HCT116 (cell line): ENCODE results near the gene CALU. TPM values are rescaled to one million over a fixed set of nuclear protein-coding genes. Genes with fewer than 3 reads are reported as not detected.

Experiments used
- ATAC-seq: fragments of 200-7000 bp; cut with Tn5 transposase; 2 replicates; pipeline ENCODE4 v1.9.1; 2020; ENCODE audit warnings: mild to moderate bottlenecking, moderate library complexity
- BruUV-seq: library from RNA; stranded (reverse); fragments of 400-500 nt; replicated peaks from 2 replicates; lab custom pipeline; 2021; lab: Mats Ljungman, UMichigan
- CTCF ChIA-PET: fragments of 300-600 bp; sonication (Branson Sonifier 250); formaldehyde crosslinking; loops from one replicate; lab custom pipeline; 2021; ENCODE audit warnings: antibody characterized with exemption; lab: Charles Lee
- POLR2A ChIA-PET: fragments of 300-600, 350-600 bp; sonication (Branson Sonifier 250); formaldehyde crosslinking; loops from one replicate; lab custom pipeline; 2021; ENCODE audit warnings: antibody characterized with exemption; lab: Charles Lee
- RAD21 ChIA-PET, 2 experiments: fragments of 300-600 bp; sonication (Branson Sonifier 250); formaldehyde crosslinking; loops; one replicate each; lab custom pipeline; 2023; ENCODE audit warnings: low total read pairs in 2 of 2; ENCODE audit not compliant: uncharacterized antibody in 2 of 2, unreplicated experiment in 2 of 2, low non-redundant PET in 1 of 2; lab: Charles Lee
- DNase-seq: peaks from one replicate; pipeline ENCODE4 v3.0.0-alpha.2; 2010; ENCODE audit warnings: low read depth, low spot score
- H2AFZ ChIP-seq: fragments of 200-600 bp; shearing (Covaris generic), sonication (generic); 2 replicates; pipeline ENCODE4 v1.6.1; 2017; ENCODE audit warnings: low read depth, mixed run types, mixed read lengths, antibody characterized with exemption, low read length; ENCODE audit not compliant: poor library complexity, severe bottlenecking
- H3K27ac ChIP-seq: 2 replicates; pipeline ENCODE4 v1.5.1; 2012; ENCODE audit warnings: low read depth, low read length
- H3K27me3 ChIP-seq: fragments of 200-600 bp; sonication (generic); 2 replicates; pipeline ENCODE4 v1.6.1; 2016; ENCODE audit warnings: mixed run types, low read length, mixed read lengths; ENCODE audit not compliant: insufficient read depth
- H3K36me3 ChIP-seq, 2 experiments: fragments of 200-500 bp in 1 of 2; fragments of 200-600 bp in 1 of 2; sonication (Bioruptor generic) in 1 of 2; sonication (generic) in 1 of 2; 2 replicates each; pipeline versions ENCODE4 v1.5.1 to v1.6.1; 2014 to 2016; ENCODE audit warnings: low read length in 2 of 2, inconsistent platforms in 1 of 2, mixed read lengths in 1 of 2, mixed run types in 1 of 2; ENCODE audit not compliant: insufficient read depth in 2 of 2, control insufficient read depth in 1 of 2
- H3K4me1 ChIP-seq, 2 experiments: fragments of 200-600 bp in 1 of 2; sonication (generic) in 1 of 2; 2 replicates each; pipeline versions ENCODE4 v1.5.1 to v1.6.1; 2012 to 2017; ENCODE audit warnings: low read length in 2 of 2, inconsistent platforms in 1 of 2, mild to moderate bottlenecking in 1 of 2, mixed read lengths in 1 of 2, mixed run types in 1 of 2, moderate library complexity in 1 of 2; ENCODE audit not compliant: insufficient read depth in 2 of 2, control insufficient read depth in 1 of 2
- H3K4me2 ChIP-seq: fragments of 200-600 bp; sonication (generic); 2 replicates; pipeline ENCODE4 v1.6.1; 2017; ENCODE audit warnings: mixed run types, low read length, mixed read lengths
- H3K4me3 ChIP-seq, 2 experiments: fragments of 200-600 bp in 1 of 2; sonication (generic) in 1 of 2; replicated peaks in 1 of 2; 2 replicates each; pipeline ENCODE4 v1.5.1; 2011 to 2016; ENCODE audit warnings: low read length in 2 of 2, control low read depth in 1 of 2, low read depth in 1 of 2, mild to moderate bottlenecking in 1 of 2, mixed read lengths in 1 of 2, mixed run types in 1 of 2
- H3K79me2 ChIP-seq: fragments of 200-600 bp; sonication (generic); 2 replicates; pipeline ENCODE4 v1.6.1; 2017; ENCODE audit warnings: mild to moderate bottlenecking, mixed run types, low read length, moderate library complexity, mixed read lengths; ENCODE audit not compliant: insufficient read depth
- H3K9ac ChIP-seq: fragments of 200-600 bp; sonication (generic); 2 replicates; pipeline ENCODE4 v1.6.1; 2016; ENCODE audit warnings: low read length, mixed read lengths
- H3K9me2 ChIP-seq: fragments of 200-600 bp; sonication (generic), shearing (Covaris generic); 2 replicates; pipeline ENCODE4 v1.6.1; 2017; ENCODE audit warnings: mixed run types, mild to moderate bottlenecking, moderate library complexity; ENCODE audit not compliant: insufficient read depth
- H3K9me3 ChIP-seq, 2 experiments: fragments of 200-500 bp in 1 of 2; fragments of 200-600 bp in 1 of 2; sonication (Bioruptor generic) in 1 of 2; sonication (generic) in 1 of 2; 2 replicates each; pipeline ENCODE4 v1.6.1; 2014 to 2017; ENCODE audit warnings: low read length in 2 of 2, mixed read lengths in 2 of 2, inconsistent platforms in 1 of 2, low read depth in 1 of 2, mild to moderate bottlenecking in 1 of 2, mixed run types in 1 of 2, moderate library complexity in 1 of 2; ENCODE audit not compliant: control insufficient read depth in 1 of 2, insufficient read depth in 1 of 2
- H4K20me1 ChIP-seq: fragments of 200-600 bp; sonication (generic), shearing (Covaris generic); 2 replicates; pipeline ENCODE4 v1.6.1; 2017; ENCODE audit warnings: mixed run types, mild to moderate bottlenecking, moderate library complexity; ENCODE audit not compliant: insufficient read depth
- CBX3 ChIP-seq: IDR thresholded peaks from 2 replicates; pipeline ENCODE4 v1.6.1; 2012; ENCODE audit warnings: low read depth
- CTCF ChIP-seq, 3 experiments: fragments of 200-600 bp in 1 of 3; sonication (generic) in 1 of 3; IDR thresholded peaks in 2 of 3; conservative IDR thresholded peaks in 1 of 3; 2 replicates each; pipeline ENCODE4 v1.5.1; 2012 to 2017; ENCODE audit warnings: low read depth in 2 of 3, low read length in 2 of 3, antibody characterized with exemption in 1 of 3, borderline replicate concordance in 1 of 3, control low read depth in 1 of 3, mild to moderate bottlenecking in 1 of 3, mixed read lengths in 1 of 3, mixed run types in 1 of 3, moderate library complexity in 1 of 3; ENCODE audit not compliant: insufficient read depth in 1 of 3
- ELF1 ChIP-seq: IDR thresholded peaks from 2 replicates; pipeline ENCODE4 v1.6.1; 2012; ENCODE audit warnings: low read depth, borderline replicate concordance
- EZH2 ChIP-seq: fragments of 200-600 bp; sonication (generic); IDR thresholded peaks from 2 replicates; pipeline ENCODE4 v1.6.1; 2017; ENCODE audit warnings: antibody characterized with exemption, mixed run types
- EZH2phosphoT487 ChIP-seq: fragments of 200-600 bp; IDR thresholded peaks from 2 replicates; pipeline ENCODE4 v1.6.1; 2018; ENCODE audit warnings: antibody characterized with exemption, borderline replicate concordance
- FOSL1 ChIP-seq: IDR thresholded peaks from 2 replicates; pipeline ENCODE4 v1.6.1; 2012; ENCODE audit warnings: low read depth
- JUND ChIP-seq: IDR thresholded peaks from 2 replicates; pipeline ENCODE4 v1.6.1; 2012
- POLR2AphosphoS5 ChIP-seq: IDR thresholded peaks from 2 replicates; pipeline ENCODE4 v1.6.1; 2011; ENCODE audit warnings: mild to moderate bottlenecking, low read depth, low read length, moderate library complexity
- RAD21 ChIP-seq: IDR thresholded peaks from 2 replicates; pipeline ENCODE4 v1.6.1; 2012; ENCODE audit warnings: low read depth, mild to moderate bottlenecking
- REST ChIP-seq: IDR thresholded peaks from 2 replicates; pipeline ENCODE4 v1.6.1; 2012; ENCODE audit warnings: low read depth
- SIN3A ChIP-seq: IDR thresholded peaks from 2 replicates; pipeline ENCODE4 v1.6.1; 2012; ENCODE audit warnings: low read depth
- SP1 ChIP-seq: IDR thresholded peaks from 2 replicates; pipeline ENCODE4 v1.6.1; 2012; ENCODE audit warnings: low read depth
- SRF ChIP-seq: IDR thresholded peaks from 2 replicates; pipeline ENCODE4 v1.6.1; 2012; ENCODE audit warnings: low read depth
- YY1 ChIP-seq: IDR thresholded peaks from 2 replicates; pipeline ENCODE4 v1.6.1; 2011; ENCODE audit warnings: low read length, low read depth, moderate library complexity, mild to moderate bottlenecking; ENCODE audit not compliant: insufficient replicate concordance; ENCODE audit errors: extremely low read depth
- ZFX ChIP-seq: fragments of 450-650 bp; IDR thresholded peaks from 2 replicates; pipeline ENCODE4 v1.6.1; 2017
- ZNF274 ChIP-seq: fragments of 200-500 bp; sonication (Bioruptor generic); IDR thresholded peaks from 2 replicates; pipeline ENCODE4 v1.6.1; 2014; ENCODE audit warnings: mild to moderate bottlenecking, low read depth, low read length, inconsistent platforms
- intact Hi-C: fragments of 100-400 bp; cut with micrococcal nuclease; formaldehyde crosslinking; loops from 2 replicates; pipeline ENCODE4 v1.10.0; 2022
- total RNA-seq: library from RNA; stranded (reverse); gene quantifications from one replicate; pipeline ENCODE4 v1.2.1, GENCODE V29; 2021; ENCODE audit not compliant: unreplicated experiment
- TF ChIP-seq, protein P1 (sequence below): IDR thresholded peaks from 2 replicates; pipeline ENCODE4 v1.6.1; 2012
- TF ChIP-seq, protein P2 (sequence below): IDR thresholded peaks from 2 replicates; pipeline ENCODE4 v1.6.1; 2011; ENCODE audit warnings: mild to moderate bottlenecking, low read length, moderate library complexity; ENCODE audit not compliant: insufficient replicate concordance; ENCODE audit errors: extremely low read depth
- TF ChIP-seq, protein P3 (sequence below): IDR thresholded peaks from 2 replicates; pipeline ENCODE4 v1.6.1; 2012

Gene CALU
- total RNA-seq, 1 experiment from 2014 or later: 106 TPM

DNA sequence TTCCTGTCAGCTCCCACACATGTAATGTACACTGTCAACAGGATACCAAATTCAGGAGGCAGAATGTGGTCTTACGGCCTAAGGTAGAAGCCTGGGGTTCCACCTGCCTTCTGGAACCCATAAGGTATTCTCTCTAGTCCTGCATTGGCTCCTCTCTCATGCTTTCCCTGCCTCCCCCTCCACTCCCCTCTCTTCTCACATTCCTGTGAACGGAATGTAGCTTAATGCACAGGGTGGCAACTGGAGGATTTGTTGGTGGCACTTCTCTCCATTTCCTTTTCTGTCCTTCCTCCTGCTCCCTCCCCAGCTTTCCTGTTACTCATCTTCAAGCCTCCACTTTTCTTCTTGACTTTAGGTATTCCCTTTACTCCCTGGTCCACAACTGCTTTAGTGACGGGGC is 79.5 kb downstream of the CALU start:
- Histone ChIP-seq H3K27ac (no peak overlapping the region), H3K27me3 (no peaks in the 10 kb centered on the region), H2AFZ (no peak overlapping the region), H3K9me3 (no peaks in the 10 kb centered on the region), H4K20me1 (no peaks in the 10 kb centered on the region), H3K4me1 (peaks cover 0 to 6% of the 10 kb centered on the region in 2 experiments; a peak in 1 of 4 replicates), H3K4me2 (no peak overlapping the region), H3K4me3 (no peak overlapping the region), H3K79me2 (no peaks in the 10 kb centered on the region), H3K9me2 (no peaks in the 10 kb centered on the region), H3K9ac (no peak overlapping the region), H3K36me3 (no peaks in the 10 kb centered on the region)
- TF ChIP-seq SRF (no peak), JUND (no peak), REST (no peak), SP1 (no peak), EZH2phosphoT487 (no peak), CBX3 (no peak), RAD21 (no peak), ELF1 (no peak), POLR2AphosphoS5 (no peak), ZNF274 (no peak), EZH2 (no peak), CTCF (IDR thresholded peaks at IDR 0.05 in 2 of 3, conservative IDR thresholded peaks at IDR 0.05 in 1 of 3; ENCODE audit: borderline replicate concordance in 1 of 3, insufficient read depth in 1 of 3, low read depth in 2 of 3, low read length in 2 of 3) (no peak), YY1 (no peak), SIN3A (no peak), FOSL1 (no peak), ZFX (no peak)
- TF ChIP-seq, protein P1, sequence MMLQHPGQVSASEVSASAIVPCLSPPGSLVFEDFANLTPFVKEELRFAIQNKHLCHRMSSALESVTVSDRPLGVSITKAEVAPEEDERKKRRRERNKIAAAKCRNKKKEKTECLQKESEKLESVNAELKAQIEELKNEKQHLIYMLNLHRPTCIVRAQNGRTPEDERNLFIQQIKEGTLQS: no peak
- TF ChIP-seq, protein P2, sequence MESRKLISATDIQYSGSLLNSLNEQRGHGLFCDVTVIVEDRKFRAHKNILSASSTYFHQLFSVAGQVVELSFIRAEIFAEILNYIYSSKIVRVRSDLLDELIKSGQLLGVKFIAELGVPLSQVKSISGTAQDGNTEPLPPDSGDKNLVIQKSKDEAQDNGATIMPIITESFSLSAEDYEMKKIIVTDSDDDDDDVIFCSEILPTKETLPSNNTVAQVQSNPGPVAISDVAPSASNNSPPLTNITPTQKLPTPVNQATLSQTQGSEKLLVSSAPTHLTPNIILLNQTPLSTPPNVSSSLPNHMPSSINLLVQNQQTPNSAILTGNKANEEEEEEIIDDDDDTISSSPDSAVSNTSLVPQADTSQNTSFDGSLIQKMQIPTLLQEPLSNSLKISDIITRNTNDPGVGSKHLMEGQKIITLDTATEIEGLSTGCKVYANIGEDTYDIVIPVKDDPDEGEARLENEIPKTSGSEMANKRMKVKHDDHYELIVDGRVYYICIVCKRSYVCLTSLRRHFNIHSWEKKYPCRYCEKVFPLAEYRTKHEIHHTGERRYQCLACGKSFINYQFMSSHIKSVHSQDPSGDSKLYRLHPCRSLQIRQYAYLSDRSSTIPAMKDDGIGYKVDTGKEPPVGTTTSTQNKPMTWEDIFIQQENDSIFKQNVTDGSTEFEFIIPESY: no peak
- TF ChIP-seq, protein P3, sequence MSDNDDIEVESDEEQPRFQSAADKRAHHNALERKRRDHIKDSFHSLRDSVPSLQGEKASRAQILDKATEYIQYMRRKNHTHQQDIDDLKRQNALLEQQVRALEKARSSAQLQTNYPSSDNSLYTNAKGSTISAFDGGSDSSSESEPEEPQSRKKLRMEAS: no peak
- intact Hi-C loops: no loop called here
- BruUV-seq: no TSS peak
- ChIA-PET CTCF (no interaction called here), RAD21 (no interaction called here), POLR2A (no interaction called here)
- no peak for ATAC-seq
- DNase-seq: no peak
